HCT116 (cell line): ENCODE results near the gene RAMAC. TPM values are rescaled to one million over a fixed set of nuclear protein-coding genes. Genes with fewer than 3 reads are reported as not detected.

ENCODE experiments used
- ATAC-seq: fragments of 200-7000 bp; cut with Tn5 transposase; 2 replicates; pipeline ENCODE4 v1.9.1; 2020; ENCODE audit warnings: mild to moderate bottlenecking, moderate library complexity
- BruUV-seq: library from RNA; stranded (reverse); fragments of 400-500 nt; replicated peaks from 2 replicates; lab custom pipeline; 2021; lab: Mats Ljungman, UMichigan
- CTCF ChIA-PET: fragments of 300-600 bp; sonication (Branson Sonifier 250); formaldehyde crosslinking; loops from one replicate; lab custom pipeline; 2021; ENCODE audit warnings: antibody characterized with exemption; lab: Charles Lee
- POLR2A ChIA-PET: fragments of 300-600, 350-600 bp; sonication (Branson Sonifier 250); formaldehyde crosslinking; loops from one replicate; lab custom pipeline; 2021; ENCODE audit warnings: antibody characterized with exemption; lab: Charles Lee
- RAD21 ChIA-PET, 2 experiments: fragments of 300-600 bp; sonication (Branson Sonifier 250); formaldehyde crosslinking; loops; one replicate each; lab custom pipeline; 2023; ENCODE audit warnings: low total read pairs in 2 of 2; ENCODE audit not compliant: uncharacterized antibody in 2 of 2, unreplicated experiment in 2 of 2, low non-redundant PET in 1 of 2; lab: Charles Lee
- DNase-seq: peaks from one replicate; pipeline ENCODE4 v3.0.0-alpha.2; 2010; ENCODE audit warnings: low read depth, low spot score
- H2AFZ ChIP-seq: fragments of 200-600 bp; shearing (Covaris generic), sonication (generic); 2 replicates; pipeline ENCODE4 v1.6.1; 2017; ENCODE audit warnings: low read depth, mixed run types, mixed read lengths, antibody characterized with exemption, low read length; ENCODE audit not compliant: poor library complexity, severe bottlenecking
- H3K27ac ChIP-seq: 2 replicates; pipeline ENCODE4 v1.5.1; 2012; ENCODE audit warnings: low read depth, low read length
- H3K27me3 ChIP-seq: fragments of 200-600 bp; sonication (generic); 2 replicates; pipeline ENCODE4 v1.6.1; 2016; ENCODE audit warnings: mixed run types, low read length, mixed read lengths; ENCODE audit not compliant: insufficient read depth
- H3K36me3 ChIP-seq, 2 experiments: fragments of 200-500 bp in 1 of 2; fragments of 200-600 bp in 1 of 2; sonication (Bioruptor generic) in 1 of 2; sonication (generic) in 1 of 2; 2 replicates each; pipeline versions ENCODE4 v1.5.1 to v1.6.1; 2014 to 2016; ENCODE audit warnings: low read length in 2 of 2, inconsistent platforms in 1 of 2, mixed read lengths in 1 of 2, mixed run types in 1 of 2; ENCODE audit not compliant: insufficient read depth in 2 of 2, control insufficient read depth in 1 of 2
- H3K4me1 ChIP-seq, 2 experiments: fragments of 200-600 bp in 1 of 2; sonication (generic) in 1 of 2; 2 replicates each; pipeline versions ENCODE4 v1.5.1 to v1.6.1; 2012 to 2017; ENCODE audit warnings: low read length in 2 of 2, inconsistent platforms in 1 of 2, mild to moderate bottlenecking in 1 of 2, mixed read lengths in 1 of 2, mixed run types in 1 of 2, moderate library complexity in 1 of 2; ENCODE audit not compliant: insufficient read depth in 2 of 2, control insufficient read depth in 1 of 2
- H3K4me2 ChIP-seq: fragments of 200-600 bp; sonication (generic); 2 replicates; pipeline ENCODE4 v1.6.1; 2017; ENCODE audit warnings: mixed run types, low read length, mixed read lengths
- H3K4me3 ChIP-seq, 2 experiments: fragments of 200-600 bp in 1 of 2; sonication (generic) in 1 of 2; replicated peaks in 1 of 2; 2 replicates each; pipeline ENCODE4 v1.5.1; 2011 to 2016; ENCODE audit warnings: low read length in 2 of 2, control low read depth in 1 of 2, low read depth in 1 of 2, mild to moderate bottlenecking in 1 of 2, mixed read lengths in 1 of 2, mixed run types in 1 of 2
- H3K79me2 ChIP-seq: fragments of 200-600 bp; sonication (generic); 2 replicates; pipeline ENCODE4 v1.6.1; 2017; ENCODE audit warnings: mild to moderate bottlenecking, mixed run types, low read length, moderate library complexity, mixed read lengths; ENCODE audit not compliant: insufficient read depth
- H3K9ac ChIP-seq: fragments of 200-600 bp; sonication (generic); 2 replicates; pipeline ENCODE4 v1.6.1; 2016; ENCODE audit warnings: low read length, mixed read lengths
- H3K9me2 ChIP-seq: fragments of 200-600 bp; sonication (generic), shearing (Covaris generic); 2 replicates; pipeline ENCODE4 v1.6.1; 2017; ENCODE audit warnings: mixed run types, mild to moderate bottlenecking, moderate library complexity; ENCODE audit not compliant: insufficient read depth
- H3K9me3 ChIP-seq, 2 experiments: fragments of 200-500 bp in 1 of 2; fragments of 200-600 bp in 1 of 2; sonication (Bioruptor generic) in 1 of 2; sonication (generic) in 1 of 2; 2 replicates each; pipeline ENCODE4 v1.6.1; 2014 to 2017; ENCODE audit warnings: low read length in 2 of 2, mixed read lengths in 2 of 2, inconsistent platforms in 1 of 2, low read depth in 1 of 2, mild to moderate bottlenecking in 1 of 2, mixed run types in 1 of 2, moderate library complexity in 1 of 2; ENCODE audit not compliant: control insufficient read depth in 1 of 2, insufficient read depth in 1 of 2
- H4K20me1 ChIP-seq: fragments of 200-600 bp; sonication (generic), shearing (Covaris generic); 2 replicates; pipeline ENCODE4 v1.6.1; 2017; ENCODE audit warnings: mixed run types, mild to moderate bottlenecking, moderate library complexity; ENCODE audit not compliant: insufficient read depth
- CBX3 ChIP-seq: IDR thresholded peaks from 2 replicates; pipeline ENCODE4 v1.6.1; 2012; ENCODE audit warnings: low read depth
- CEBPB ChIP-seq: IDR thresholded peaks from 2 replicates; pipeline ENCODE4 v1.6.1; 2012; ENCODE audit warnings: low read depth
- EGR1 ChIP-seq: IDR thresholded peaks from 2 replicates; pipeline ENCODE4 v1.6.1; 2012; ENCODE audit warnings: low read depth
- ELF1 ChIP-seq: IDR thresholded peaks from 2 replicates; pipeline ENCODE4 v1.6.1; 2012; ENCODE audit warnings: low read depth, borderline replicate concordance
- EZH2phosphoT487 ChIP-seq: fragments of 200-600 bp; IDR thresholded peaks from 2 replicates; pipeline ENCODE4 v1.6.1; 2018; ENCODE audit warnings: antibody characterized with exemption, borderline replicate concordance
- FOSL1 ChIP-seq: IDR thresholded peaks from 2 replicates; pipeline ENCODE4 v1.6.1; 2012; ENCODE audit warnings: low read depth
- JUND ChIP-seq: IDR thresholded peaks from 2 replicates; pipeline ENCODE4 v1.6.1; 2012
- POLR2A ChIP-seq: IDR thresholded peaks from 2 replicates; pipeline ENCODE4 v1.7.0; 2011; ENCODE audit warnings: borderline replicate concordance; ENCODE audit not compliant: insufficient read depth, insufficient read length; ENCODE audit errors: extremely low read depth
- POLR2AphosphoS5 ChIP-seq: IDR thresholded peaks from 2 replicates; pipeline ENCODE4 v1.6.1; 2011; ENCODE audit warnings: mild to moderate bottlenecking, low read depth, low read length, moderate library complexity
- RAD21 ChIP-seq: IDR thresholded peaks from 2 replicates; pipeline ENCODE4 v1.6.1; 2012; ENCODE audit warnings: low read depth, mild to moderate bottlenecking
- SIN3A ChIP-seq: IDR thresholded peaks from 2 replicates; pipeline ENCODE4 v1.6.1; 2012; ENCODE audit warnings: low read depth
- SP1 ChIP-seq: IDR thresholded peaks from 2 replicates; pipeline ENCODE4 v1.6.1; 2012; ENCODE audit warnings: low read depth
- SRF ChIP-seq: IDR thresholded peaks from 2 replicates; pipeline ENCODE4 v1.6.1; 2012; ENCODE audit warnings: low read depth
- TCF7L2 ChIP-seq: IDR thresholded peaks from 2 replicates; pipeline ENCODE4 v1.7.0; 2011; ENCODE audit warnings: borderline replicate concordance, inconsistent platforms; ENCODE audit not compliant: insufficient read depth, insufficient read length; ENCODE audit errors: extremely low read depth
- ZFX ChIP-seq: fragments of 450-650 bp; IDR thresholded peaks from 2 replicates; pipeline ENCODE4 v1.6.1; 2017
- ZNF274 ChIP-seq: fragments of 200-500 bp; sonication (Bioruptor generic); IDR thresholded peaks from 2 replicates; pipeline ENCODE4 v1.6.1; 2014; ENCODE audit warnings: mild to moderate bottlenecking, low read depth, low read length, inconsistent platforms
- intact Hi-C: fragments of 100-400 bp; cut with micrococcal nuclease; formaldehyde crosslinking; loops from 2 replicates; pipeline ENCODE4 v1.10.0; 2022
- total RNA-seq: library from RNA; stranded (reverse); gene quantifications from one replicate; pipeline ENCODE4 v1.2.1, GENCODE V29; 2021; ENCODE audit not compliant: unreplicated experiment
- TF ChIP-seq, protein P1 (sequence below): IDR thresholded peaks from 2 replicates; pipeline ENCODE4 v1.6.1; 2011; ENCODE audit warnings: mild to moderate bottlenecking, low read length, moderate library complexity; ENCODE audit not compliant: insufficient replicate concordance; ENCODE audit errors: extremely low read depth
- TF ChIP-seq, protein P2 (sequence below): IDR thresholded peaks from 2 replicates; pipeline ENCODE4 v1.6.1; 2012
- TF ChIP-seq, protein P3 (sequence below), 3 experiments: fragments of 200-600 bp in 1 of 3; sonication (generic) in 1 of 3; IDR thresholded peaks in 2 of 3; conservative IDR thresholded peaks in 1 of 3; 2 replicates each; pipeline ENCODE4 v1.5.1; 2012 to 2017; ENCODE audit warnings: low read depth in 2 of 3, low read length in 2 of 3, antibody characterized with exemption in 1 of 3, borderline replicate concordance in 1 of 3, control low read depth in 1 of 3, mild to moderate bottlenecking in 1 of 3, mixed read lengths in 1 of 3, mixed run types in 1 of 3, moderate library complexity in 1 of 3; ENCODE audit not compliant: insufficient read depth in 1 of 3
- TF ChIP-seq, protein P4 (sequence below): IDR thresholded peaks from 2 replicates; pipeline ENCODE4 v1.6.1; 2012

RAMAC gene
- total RNA-seq, 1 experiment from 2014 or later, result 16.5 TPM

DNA sequence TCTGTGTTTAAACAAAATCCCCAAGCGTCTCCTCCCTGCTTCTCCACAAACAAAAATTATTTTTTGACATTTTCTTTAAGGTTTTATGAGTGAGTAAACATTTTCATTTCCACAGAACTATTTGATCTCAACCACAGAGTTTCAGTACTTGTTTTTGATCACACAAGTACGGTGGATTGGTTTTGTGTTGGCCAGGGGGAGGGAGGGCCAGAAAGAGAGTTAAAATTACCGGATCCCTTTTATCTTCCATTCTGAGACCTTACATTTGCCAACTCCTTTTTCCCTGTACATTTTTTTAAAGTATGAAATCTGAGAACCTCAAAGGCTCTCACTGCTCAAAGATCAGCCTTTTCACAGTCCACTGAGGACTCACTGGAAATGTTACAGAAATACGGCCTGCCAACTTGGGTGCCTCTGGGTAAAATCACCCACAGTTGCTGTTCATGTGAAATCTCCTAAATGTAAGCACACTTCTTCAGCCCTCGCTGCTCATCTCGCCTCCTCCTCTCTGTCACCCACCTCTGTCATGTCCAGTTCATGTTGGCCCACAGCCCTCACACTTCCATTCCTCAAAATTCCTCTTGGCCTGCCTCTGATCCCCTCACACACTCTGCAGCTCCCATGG, 35.2 kb upstream of the RAMAC start:
- intact Hi-C loops, result no loop called here
- TF ChIP-seq, protein P1, sequence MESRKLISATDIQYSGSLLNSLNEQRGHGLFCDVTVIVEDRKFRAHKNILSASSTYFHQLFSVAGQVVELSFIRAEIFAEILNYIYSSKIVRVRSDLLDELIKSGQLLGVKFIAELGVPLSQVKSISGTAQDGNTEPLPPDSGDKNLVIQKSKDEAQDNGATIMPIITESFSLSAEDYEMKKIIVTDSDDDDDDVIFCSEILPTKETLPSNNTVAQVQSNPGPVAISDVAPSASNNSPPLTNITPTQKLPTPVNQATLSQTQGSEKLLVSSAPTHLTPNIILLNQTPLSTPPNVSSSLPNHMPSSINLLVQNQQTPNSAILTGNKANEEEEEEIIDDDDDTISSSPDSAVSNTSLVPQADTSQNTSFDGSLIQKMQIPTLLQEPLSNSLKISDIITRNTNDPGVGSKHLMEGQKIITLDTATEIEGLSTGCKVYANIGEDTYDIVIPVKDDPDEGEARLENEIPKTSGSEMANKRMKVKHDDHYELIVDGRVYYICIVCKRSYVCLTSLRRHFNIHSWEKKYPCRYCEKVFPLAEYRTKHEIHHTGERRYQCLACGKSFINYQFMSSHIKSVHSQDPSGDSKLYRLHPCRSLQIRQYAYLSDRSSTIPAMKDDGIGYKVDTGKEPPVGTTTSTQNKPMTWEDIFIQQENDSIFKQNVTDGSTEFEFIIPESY, result no peak
- TF ChIP-seq EGR1 (no peak), EZH2phosphoT487 (no peak), SIN3A (no peak), TCF7L2 (no peak), POLR2A (no peak), ZFX (no peak), FOSL1 (no peak), POLR2AphosphoS5 (no peak), RAD21 (no peak), ELF1 (no peak), ZNF274 (no peak), CEBPB (no peak), JUND (no peak), SP1 (no peak), CBX3 (no peak), SRF (no peak)
- TF ChIP-seq, protein P2, sequence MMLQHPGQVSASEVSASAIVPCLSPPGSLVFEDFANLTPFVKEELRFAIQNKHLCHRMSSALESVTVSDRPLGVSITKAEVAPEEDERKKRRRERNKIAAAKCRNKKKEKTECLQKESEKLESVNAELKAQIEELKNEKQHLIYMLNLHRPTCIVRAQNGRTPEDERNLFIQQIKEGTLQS, result no peak
- TF ChIP-seq, protein P3, sequence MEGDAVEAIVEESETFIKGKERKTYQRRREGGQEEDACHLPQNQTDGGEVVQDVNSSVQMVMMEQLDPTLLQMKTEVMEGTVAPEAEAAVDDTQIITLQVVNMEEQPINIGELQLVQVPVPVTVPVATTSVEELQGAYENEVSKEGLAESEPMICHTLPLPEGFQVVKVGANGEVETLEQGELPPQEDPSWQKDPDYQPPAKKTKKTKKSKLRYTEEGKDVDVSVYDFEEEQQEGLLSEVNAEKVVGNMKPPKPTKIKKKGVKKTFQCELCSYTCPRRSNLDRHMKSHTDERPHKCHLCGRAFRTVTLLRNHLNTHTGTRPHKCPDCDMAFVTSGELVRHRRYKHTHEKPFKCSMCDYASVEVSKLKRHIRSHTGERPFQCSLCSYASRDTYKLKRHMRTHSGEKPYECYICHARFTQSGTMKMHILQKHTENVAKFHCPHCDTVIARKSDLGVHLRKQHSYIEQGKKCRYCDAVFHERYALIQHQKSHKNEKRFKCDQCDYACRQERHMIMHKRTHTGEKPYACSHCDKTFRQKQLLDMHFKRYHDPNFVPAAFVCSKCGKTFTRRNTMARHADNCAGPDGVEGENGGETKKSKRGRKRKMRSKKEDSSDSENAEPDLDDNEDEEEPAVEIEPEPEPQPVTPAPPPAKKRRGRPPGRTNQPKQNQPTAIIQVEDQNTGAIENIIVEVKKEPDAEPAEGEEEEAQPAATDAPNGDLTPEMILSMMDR (IDR thresholded peaks at IDR 0.05 in 2 of 3, conservative IDR thresholded peaks at IDR 0.05 in 1 of 3; ENCODE audit: borderline replicate concordance in 1 of 3, insufficient read depth in 1 of 3, low read depth in 2 of 3, low read length in 2 of 3), result no peak
- TF ChIP-seq, protein P4, sequence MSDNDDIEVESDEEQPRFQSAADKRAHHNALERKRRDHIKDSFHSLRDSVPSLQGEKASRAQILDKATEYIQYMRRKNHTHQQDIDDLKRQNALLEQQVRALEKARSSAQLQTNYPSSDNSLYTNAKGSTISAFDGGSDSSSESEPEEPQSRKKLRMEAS, result no peak
- TF ChIP-seq, all 23 proteins: peak for 0
- BruUV-seq, result no TSS peak

More for the DNA sequence above, 35.2 kb upstream of the RAMAC start:
- RAD21 ChIA-PET, result no interaction called here
- DNase-seq, result no peak
- Histone ChIP-seq H3K4me2 (no peak overlapping the region), H4K20me1 (no peaks in the 10 kb centered on the region), H3K79me2 (no peaks in the 10 kb centered on the region), H3K9ac (no peak overlapping the region), H3K27ac (no peak overlapping the region), H3K36me3 (no peaks in the 10 kb centered on the region), H3K4me1 (no peaks in the 10 kb centered on the region), H3K9me2 (no peaks in the 10 kb centered on the region), H3K9me3 (no peaks in the 10 kb centered on the region), H2AFZ (no peak overlapping the region), H3K27me3 (no peaks in the 10 kb centered on the region), H3K4me3 (no peak overlapping the region)
- ATAC-seq, result no peak
- POLR2A ChIA-PET, result no interaction called here
- CTCF ChIA-PET, result no interaction called here
